Measurements from ENCODE around the gene ANKRD23.

DNA sequence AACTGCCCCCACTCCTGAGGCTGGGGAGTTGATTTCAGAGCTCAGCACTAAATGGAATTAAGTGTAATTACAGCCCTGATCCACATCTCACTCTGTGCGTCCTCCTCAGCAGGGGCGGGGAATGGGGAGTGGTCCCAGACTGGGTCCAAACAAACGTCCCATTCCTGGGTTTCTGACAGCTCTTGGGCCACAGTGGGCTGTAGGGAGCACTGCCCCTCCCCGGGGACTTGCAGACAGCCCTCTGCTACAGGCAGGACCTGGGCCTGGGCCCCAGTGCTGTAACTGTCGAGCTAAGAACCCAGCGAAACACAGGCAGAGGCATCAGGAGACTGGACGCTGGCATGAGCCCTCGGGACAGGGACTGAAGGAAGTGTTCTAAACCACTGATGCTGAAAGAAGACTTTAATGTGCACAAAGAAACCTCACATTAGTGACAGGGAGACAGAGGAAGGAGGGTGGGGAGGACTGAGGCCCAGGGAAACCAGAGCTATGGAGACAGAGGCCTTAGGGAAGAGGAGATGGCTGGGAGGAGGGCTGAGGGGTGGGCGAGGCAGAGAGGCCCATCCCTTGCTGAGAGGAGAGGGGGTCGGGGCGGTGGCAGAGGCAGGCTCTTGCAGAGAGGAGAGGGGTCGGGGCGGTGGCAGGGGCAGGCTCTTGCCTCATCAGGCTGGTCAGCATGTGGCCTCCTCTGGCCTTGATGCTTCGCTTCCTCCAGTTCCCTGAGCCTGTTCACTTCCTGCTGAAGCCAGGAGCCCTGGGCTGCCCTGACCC lies 31.9 kb upstream of the ANKRD23 start:
- TF ChIP-seq POLR2A (IDR thresholded peaks at IDR 0.05) = no peak
- TF ChIP-seq, protein P1, sequence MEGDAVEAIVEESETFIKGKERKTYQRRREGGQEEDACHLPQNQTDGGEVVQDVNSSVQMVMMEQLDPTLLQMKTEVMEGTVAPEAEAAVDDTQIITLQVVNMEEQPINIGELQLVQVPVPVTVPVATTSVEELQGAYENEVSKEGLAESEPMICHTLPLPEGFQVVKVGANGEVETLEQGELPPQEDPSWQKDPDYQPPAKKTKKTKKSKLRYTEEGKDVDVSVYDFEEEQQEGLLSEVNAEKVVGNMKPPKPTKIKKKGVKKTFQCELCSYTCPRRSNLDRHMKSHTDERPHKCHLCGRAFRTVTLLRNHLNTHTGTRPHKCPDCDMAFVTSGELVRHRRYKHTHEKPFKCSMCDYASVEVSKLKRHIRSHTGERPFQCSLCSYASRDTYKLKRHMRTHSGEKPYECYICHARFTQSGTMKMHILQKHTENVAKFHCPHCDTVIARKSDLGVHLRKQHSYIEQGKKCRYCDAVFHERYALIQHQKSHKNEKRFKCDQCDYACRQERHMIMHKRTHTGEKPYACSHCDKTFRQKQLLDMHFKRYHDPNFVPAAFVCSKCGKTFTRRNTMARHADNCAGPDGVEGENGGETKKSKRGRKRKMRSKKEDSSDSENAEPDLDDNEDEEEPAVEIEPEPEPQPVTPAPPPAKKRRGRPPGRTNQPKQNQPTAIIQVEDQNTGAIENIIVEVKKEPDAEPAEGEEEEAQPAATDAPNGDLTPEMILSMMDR (IDR thresholded peaks at IDR 0.05) = no peak

All from heart left ventricle (tissue), 13 donors.